PFSK-1 (cell line): Measurements from ENCODE around the gene SLC18A3.

Source experiments
- FOXP2 ChIP-seq: optimal IDR thresholded peaks from 2 replicates; pipeline ENCODE3; 2011; ENCODE audit warnings: borderline replicate concordance, control low read depth, inconsistent platforms; ENCODE audit not compliant: insufficient read depth; ENCODE audit errors: extremely low read length, extremely low read depth
- POLR2AphosphoS5 ChIP-seq: IDR thresholded peaks from 2 replicates; pipeline ENCODE4 v1.6.1; 2012; ENCODE audit warnings: low read depth, mild to moderate bottlenecking, control low read depth, low read length, moderate library complexity
- REST ChIP-seq, 2 experiments: IDR thresholded peaks; 2 replicates each; pipeline versions ENCODE4 v1.6.1 to v1.8.0; 2011 to 2012; ENCODE audit warnings: low read depth in 2 of 2, low read length in 2 of 2, control low read depth in 1 of 2, inconsistent platforms in 1 of 2, mild to moderate bottlenecking in 1 of 2, moderate library complexity in 1 of 2; ENCODE audit not compliant: insufficient read depth in 1 of 2
- SIN3A ChIP-seq: IDR thresholded peaks from 2 replicates; pipeline ENCODE4 v1.6.1; 2012; ENCODE audit warnings: mild to moderate bottlenecking, low read length, moderate library complexity, borderline replicate concordance; ENCODE audit not compliant: insufficient read depth
- TAF1 ChIP-seq: IDR thresholded peaks from 2 replicates; pipeline ENCODE4 v1.6.1; 2012; ENCODE audit warnings: low read length, control low read depth, borderline replicate concordance; ENCODE audit not compliant: insufficient read depth

Gene SLC18A3

GRCh38 chr10:49594594-49594993 is 15.5 kb upstream of the SLC18A3 start:
- TF ChIP-seq POLR2AphosphoS5 (no peak), SIN3A (no peak), TAF1 (no peak), REST (IDR thresholded peaks at IDR 0.05; ENCODE audit: insufficient read depth in 1 of 2, low read depth in 2 of 2, low read length in 2 of 2) (no peak), FOXP2 (no peak)

GRCh38 chr10:49595003-49595712 is 15.0 kb upstream of the SLC18A3 start:
- no peak for TF ChIP-seq SIN3A
- TF ChIP-seq TAF1, result no peak
- TF ChIP-seq REST (IDR thresholded peaks at IDR 0.05; ENCODE audit: insufficient read depth in 1 of 2, low read depth in 2 of 2, low read length in 2 of 2), result no peak
- TF ChIP-seq FOXP2, result no peak
- no peak for TF ChIP-seq POLR2AphosphoS5

- TF ChIP-seq SIN3A (no peak), TAF1 (no peak), REST (IDR thresholded peaks at IDR 0.05; ENCODE audit: insufficient read depth in 1 of 2, low read depth in 2 of 2, low read length in 2 of 2) (no peak), FOXP2 (no peak), POLR2AphosphoS5 (no peak)
These were observed 14.2 kb upstream of the SLC18A3 start for GRCh38 chr10:49595713-49596492.

- no peak for TF ChIP-seq TAF1
- TF ChIP-seq POLR2AphosphoS5, result no peak
- TF ChIP-seq REST (IDR thresholded peaks at IDR 0.05; ENCODE audit: insufficient read depth in 1 of 2, low read depth in 2 of 2, low read length in 2 of 2), result no peak
- no peak for TF ChIP-seq FOXP2
- TF ChIP-seq SIN3A, result no peak
These were observed 13.7 kb upstream of the SLC18A3 start for GRCh38 chr10:49596493-49596809.
